ENCODE results near the gene TICAM2. TPM values are rescaled to one million over a fixed set of nuclear protein-coding genes. Genes with fewer than 3 reads are reported as not detected.
A peak's percentile ranks its signal among the peaks of the same experiment; 100 is the strongest.

The TICAM2 gene
- total and polyA plus RNA-seq, 4 donors, result 1.5 to 5.8 (median 2.5) TPM

DNA sequence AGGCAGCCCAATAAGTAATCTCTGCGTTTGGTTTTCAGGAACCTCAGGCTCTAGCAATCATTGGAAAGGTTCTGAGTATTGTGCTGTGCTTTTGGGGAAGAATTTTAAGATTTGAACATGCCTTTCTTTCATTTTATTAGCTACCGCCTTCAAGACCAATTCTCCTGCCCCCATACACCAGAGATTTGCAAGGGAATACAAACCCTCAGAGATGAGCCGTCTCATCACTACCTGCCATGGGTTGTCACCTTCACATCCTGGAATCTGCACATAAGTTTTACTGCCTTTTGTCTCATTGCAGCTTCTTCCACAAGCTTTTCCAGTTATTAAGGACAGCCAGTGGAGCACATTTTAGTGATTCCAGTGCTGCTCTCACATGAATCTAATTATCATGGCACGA is 35.2 kb upstream of the TICAM2 start:
- Histone ChIP-seq H3K4me1 (ENCODE audit: control insufficient read depth in 5 of 5, insufficient read depth in 5 of 5, low read length in 5 of 5) (peaks cover 0 to 18% (median 3%) of the 10 kb centered on the region in 5 donors), H3K9ac (ENCODE audit: insufficient read depth in 1 of 2, low read length in 2 of 2) (no peak overlapping the region), H3K27ac (ENCODE audit: low read depth in 1 of 2, low read length in 1 of 2) (no peak overlapping the region), H3K4me3 (no peak overlapping the region), H3K36me3 (ENCODE audit: control insufficient read depth in 4 of 4, insufficient read depth in 4 of 4, low read length in 4 of 4) (no peaks in the 10 kb centered on the region), H3K27me3 (ENCODE audit: control insufficient read depth in 3 of 3, insufficient read depth in 3 of 3, low read length in 2 of 3) (no peaks in the 10 kb centered on the region), H3K9me3 (ENCODE audit: control insufficient read depth in 4 of 4, insufficient read depth in 3 of 4, low read length in 3 of 4) (no peaks in the 10 kb centered on the region)
- TF ChIP-seq, protein P1, sequence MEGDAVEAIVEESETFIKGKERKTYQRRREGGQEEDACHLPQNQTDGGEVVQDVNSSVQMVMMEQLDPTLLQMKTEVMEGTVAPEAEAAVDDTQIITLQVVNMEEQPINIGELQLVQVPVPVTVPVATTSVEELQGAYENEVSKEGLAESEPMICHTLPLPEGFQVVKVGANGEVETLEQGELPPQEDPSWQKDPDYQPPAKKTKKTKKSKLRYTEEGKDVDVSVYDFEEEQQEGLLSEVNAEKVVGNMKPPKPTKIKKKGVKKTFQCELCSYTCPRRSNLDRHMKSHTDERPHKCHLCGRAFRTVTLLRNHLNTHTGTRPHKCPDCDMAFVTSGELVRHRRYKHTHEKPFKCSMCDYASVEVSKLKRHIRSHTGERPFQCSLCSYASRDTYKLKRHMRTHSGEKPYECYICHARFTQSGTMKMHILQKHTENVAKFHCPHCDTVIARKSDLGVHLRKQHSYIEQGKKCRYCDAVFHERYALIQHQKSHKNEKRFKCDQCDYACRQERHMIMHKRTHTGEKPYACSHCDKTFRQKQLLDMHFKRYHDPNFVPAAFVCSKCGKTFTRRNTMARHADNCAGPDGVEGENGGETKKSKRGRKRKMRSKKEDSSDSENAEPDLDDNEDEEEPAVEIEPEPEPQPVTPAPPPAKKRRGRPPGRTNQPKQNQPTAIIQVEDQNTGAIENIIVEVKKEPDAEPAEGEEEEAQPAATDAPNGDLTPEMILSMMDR (IDR thresholded peaks at IDR 0.05; ENCODE audit: control extremely low read depth, extremely low read depth), result no peak
- DNase-seq (no peak), ATAC-seq (ENCODE audit: insufficient read depth, low FRiP score) (no peak)
- 87 to 91% methylated on average over 4 of the region's 4 CpGs for WGBS, 2 donors

DNA sequence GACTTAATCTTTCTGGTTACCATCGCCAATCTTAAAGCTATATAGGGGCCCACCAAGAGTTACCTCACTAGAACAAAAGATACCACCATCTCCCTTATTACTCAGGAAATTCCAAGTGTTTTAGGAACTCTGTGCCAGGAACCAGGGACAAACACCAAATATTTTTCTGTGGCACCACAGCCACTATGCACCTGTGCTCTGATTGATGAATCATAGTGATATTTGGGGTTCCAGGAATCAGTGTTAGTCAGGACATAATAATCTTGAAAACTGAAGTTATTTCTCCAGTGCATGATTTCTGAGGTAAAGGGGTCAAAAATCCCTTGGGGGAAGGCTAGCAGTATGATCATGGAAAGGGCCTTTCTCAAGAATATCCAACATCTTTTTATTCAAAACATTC is 33.7 kb upstream of the TICAM2 start:
- no peaks in the 10 kb centered on the region for H3K27me3 ChIP-seq (ENCODE audit: control insufficient read depth in 3 of 3, insufficient read depth in 3 of 3, low read length in 2 of 3)
- H3K4me3 ChIP-seq, result no peak overlapping the region
- no peaks in the 10 kb centered on the region for H3K36me3 ChIP-seq (ENCODE audit: control insufficient read depth in 4 of 4, insufficient read depth in 4 of 4, low read length in 4 of 4)
- TF ChIP-seq, protein P1 (IDR thresholded peaks at IDR 0.05; ENCODE audit: control extremely low read depth, extremely low read depth), result no peak
- peaks cover 0 to 18% (median 3%) of the 10 kb centered on the region in 5 donors for H3K4me1 ChIP-seq (ENCODE audit: control insufficient read depth in 5 of 5, insufficient read depth in 5 of 5, low read length in 5 of 5)
- DNase-seq (no peak), ATAC-seq (ENCODE audit: insufficient read depth, low FRiP score) (no peak)
- 90 to 96% methylated on average over 1 of the region's 1 CpG for WGBS, 2 donors
- no peak overlapping the region for H3K27ac ChIP-seq (ENCODE audit: low read depth in 1 of 2, low read length in 1 of 2)
- no peak overlapping the region for H3K9ac ChIP-seq (ENCODE audit: insufficient read depth in 1 of 2, low read length in 2 of 2)
- no peaks in the 10 kb centered on the region for H3K9me3 ChIP-seq (ENCODE audit: control insufficient read depth in 4 of 4, insufficient read depth in 3 of 4, low read length in 3 of 4)

DNA sequence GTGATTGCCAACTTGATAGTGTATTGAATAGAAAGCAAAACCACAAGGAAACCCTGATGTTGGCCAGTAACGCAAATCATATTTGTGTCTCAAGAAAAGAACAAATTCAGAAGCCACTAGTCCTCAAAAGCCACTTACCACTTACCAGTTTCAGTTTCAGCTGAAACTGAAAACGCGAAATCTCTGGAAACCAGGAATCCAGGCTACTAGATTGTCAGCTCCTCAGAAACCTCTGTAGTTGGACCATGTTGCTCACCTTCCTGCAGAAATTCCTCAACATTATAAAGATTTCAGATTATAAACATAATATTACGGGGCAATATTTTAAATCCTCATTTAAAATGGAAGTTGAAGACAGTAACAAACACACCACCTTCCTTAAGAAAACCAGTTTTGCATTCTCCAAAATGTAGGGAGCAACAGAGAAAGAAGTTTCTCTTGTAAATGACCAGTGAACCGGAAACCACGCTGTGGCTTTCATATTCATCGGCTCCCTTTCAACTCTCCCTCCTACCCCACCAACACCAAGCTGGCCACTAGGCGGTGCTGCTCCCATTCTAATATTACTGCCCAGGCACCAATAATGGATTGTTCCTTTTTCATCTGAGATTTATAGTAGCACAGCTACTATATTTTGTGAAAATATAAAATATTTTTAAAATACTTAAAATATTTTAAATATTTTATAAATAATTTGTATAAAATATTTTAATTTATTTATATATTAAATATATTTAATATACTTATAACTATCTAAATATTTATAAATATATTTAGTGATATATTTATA is 32.3 kb upstream of the TICAM2 start:
- Histone ChIP-seq H3K4me1 (ENCODE audit: control insufficient read depth in 5 of 5, insufficient read depth in 5 of 5, low read length in 5 of 5) (peaks cover 0 to 18% (median 3%) of the 10 kb centered on the region in 5 donors), H3K36me3 (ENCODE audit: control insufficient read depth in 4 of 4, insufficient read depth in 4 of 4, low read length in 4 of 4) (no peaks in the 10 kb centered on the region), H3K9me3 (ENCODE audit: control insufficient read depth in 4 of 4, insufficient read depth in 3 of 4, low read length in 3 of 4) (no peaks in the 10 kb centered on the region), H3K4me3 (no peak overlapping the region), H3K27me3 (ENCODE audit: control insufficient read depth in 3 of 3, insufficient read depth in 3 of 3, low read length in 2 of 3) (no peaks in the 10 kb centered on the region), H3K27ac (ENCODE audit: low read depth in 1 of 2, low read length in 1 of 2) (peak overlapping the region; percentile 16 to 76), H3K9ac (ENCODE audit: insufficient read depth in 1 of 2, low read length in 2 of 2) (peak overlapping the region; percentile 33 to 79)
- DNase-seq (peak; percentile 93 to 96 (median 95)), ATAC-seq (ENCODE audit: insufficient read depth, low FRiP score) (peak; percentile 96)
- TF ChIP-seq, protein P1 (IDR thresholded peaks at IDR 0.05; ENCODE audit: control extremely low read depth, extremely low read depth), result peak; percentile 94
- WGBS, 2 donors, result 4 to 5% methylated on average over 8 of the region's 8 CpGs

Data from lung (tissue), 12 donors.